H9 (cell line): ENCODE data around the gene CCDC18. TPM values are rescaled to one million over a fixed set of nuclear protein-coding genes. Genes with fewer than 3 reads are reported as not detected.

Experiments
- DNase-seq: peaks from one replicate; pipeline ENCODE4 v3.0.0-alpha.2; 2017
- H2AFZ ChIP-seq: one replicate; pipeline ENCODE4 v1.6.1; 2013; ENCODE audit warnings: mild to moderate bottlenecking, low read length, control low read depth, moderate library complexity
- H2AK5ac ChIP-seq: 2 replicates; pipeline ENCODE4 v1.6.1; 2013; ENCODE audit warnings: low read length, control low read depth, mixed read lengths; ENCODE audit not compliant: insufficient read length
- H2BK120ac ChIP-seq: one replicate; pipeline ENCODE4 v1.6.1; 2013; ENCODE audit warnings: low read depth, mild to moderate bottlenecking, low read length, control low read depth, inconsistent platforms; ENCODE audit not compliant: poor library complexity, severe bottlenecking
- H2BK12ac ChIP-seq: 2 replicates; pipeline ENCODE4 v1.6.1; 2013; ENCODE audit warnings: low read length, control low read depth, mixed read lengths, low read depth; ENCODE audit not compliant: insufficient read length
- H2BK15ac ChIP-seq: 2 replicates; pipeline ENCODE4 v1.6.1; 2013; ENCODE audit warnings: low read depth, low read length, control low read depth
- H2BK20ac ChIP-seq: one replicate; pipeline ENCODE4 v1.6.1; 2013; ENCODE audit warnings: low read depth, mild to moderate bottlenecking, low read length, control low read depth, inconsistent platforms; ENCODE audit not compliant: poor library complexity, severe bottlenecking
- H2BK5ac ChIP-seq: 2 replicates; pipeline ENCODE4 v1.6.1; 2013; ENCODE audit warnings: low read length, control low read depth, mixed read lengths; ENCODE audit not compliant: insufficient read length
- H3K14ac ChIP-seq: 2 replicates; pipeline ENCODE4 v1.6.1; 2013; ENCODE audit warnings: low read length, control low read depth; ENCODE audit not compliant: insufficient read depth
- H3K18ac ChIP-seq: 2 replicates; pipeline ENCODE4 v1.6.1; 2013; ENCODE audit warnings: low read depth, mild to moderate bottlenecking, mixed read lengths, low read length, control low read depth; ENCODE audit not compliant: insufficient read length
- H3K23ac ChIP-seq: 2 replicates; pipeline ENCODE4 v1.6.1; 2013; ENCODE audit warnings: low read length, control low read depth, mixed read lengths, low read depth; ENCODE audit not compliant: insufficient read length
- H3K23me2 ChIP-seq: 2 replicates; pipeline ENCODE4 v1.6.1; 2013; ENCODE audit warnings: low read depth, mild to moderate bottlenecking, mixed read lengths, low read length, control low read depth; ENCODE audit not compliant: insufficient read length, poor library complexity, severe bottlenecking
- H3K27ac ChIP-seq: 2 replicates; pipeline ENCODE4 v1.5.1; 2013; ENCODE audit warnings: low read length, control low read depth, mixed read lengths, low read depth; ENCODE audit not compliant: insufficient read length
- H3K27me3 ChIP-seq: 2 replicates; pipeline ENCODE4 v1.6.1; 2013; ENCODE audit warnings: low read length, control low read depth, inconsistent platforms; ENCODE audit not compliant: insufficient read depth
- H3K4ac ChIP-seq: 2 replicates; pipeline ENCODE4 v1.6.1; 2013; ENCODE audit warnings: low read depth, mild to moderate bottlenecking, control low read depth, inconsistent platforms, low read length, moderate library complexity
- H3K4me1 ChIP-seq: 2 replicates; pipeline ENCODE4 v1.6.1; 2013; ENCODE audit warnings: low read length, control low read depth, inconsistent platforms; ENCODE audit not compliant: insufficient read depth
- H3K4me2 ChIP-seq: 2 replicates; pipeline ENCODE4 v1.6.1; 2013; ENCODE audit warnings: low read length, control low read depth, mixed read lengths; ENCODE audit not compliant: insufficient read length, insufficient read depth
- H3K56ac ChIP-seq: 2 replicates; pipeline ENCODE4 v1.6.1; 2013; ENCODE audit warnings: low read depth, mild to moderate bottlenecking, mixed read lengths, low read length, control low read depth; ENCODE audit not compliant: insufficient read length
- H3K79me1 ChIP-seq: 2 replicates; pipeline ENCODE4 v1.6.1; 2013; ENCODE audit warnings: low read depth, mild to moderate bottlenecking, moderate library complexity, low read length, control low read depth, inconsistent platforms; ENCODE audit not compliant: insufficient read depth, poor library complexity, severe bottlenecking
- H3K79me2 ChIP-seq: 2 replicates; pipeline ENCODE4 v1.6.1; 2013; ENCODE audit warnings: low read length, control low read depth, inconsistent platforms; ENCODE audit not compliant: insufficient read depth
- H3K9ac ChIP-seq: 2 replicates; pipeline ENCODE4 v1.6.1; 2013; ENCODE audit warnings: low read length, control low read depth, mixed read lengths; ENCODE audit not compliant: insufficient read length; ENCODE audit errors: extremely low read depth
- H3K9me3 ChIP-seq: one replicate; pipeline ENCODE4 v1.6.1; 2013; ENCODE audit warnings: low read depth, low read length, inconsistent platforms; ENCODE audit not compliant: control insufficient read depth
- H3T11ph ChIP-seq: one replicate; pipeline ENCODE4 v1.6.1; 2013; ENCODE audit warnings: mild to moderate bottlenecking, low read length, control low read depth, inconsistent platforms
- H4K20me1 ChIP-seq: one replicate; pipeline ENCODE4 v1.6.1; 2013; ENCODE audit not compliant: control insufficient read depth, insufficient read length, insufficient read depth
- H4K5ac ChIP-seq: 2 replicates; pipeline ENCODE4 v1.6.1; 2013; ENCODE audit warnings: low read depth, mild to moderate bottlenecking, mixed read lengths, low read length, control low read depth; ENCODE audit not compliant: insufficient read length
- H4K8ac ChIP-seq: replicated peaks from 2 replicates; pipeline ENCODE4 v1.6.1; 2013; ENCODE audit warnings: low read length, control low read depth, mixed read lengths, low read depth; ENCODE audit not compliant: insufficient read length
- H4K91ac ChIP-seq: 2 replicates; pipeline ENCODE4 v1.6.1; 2013; ENCODE audit warnings: low read depth, mild to moderate bottlenecking, moderate library complexity, mixed read lengths, low read length, control low read depth; ENCODE audit not compliant: insufficient read length
- H3K27ac Mint-ChIP-seq, 3 experiments: 2 replicates in 2 of 3; 3 replicates in 1 of 3; pipeline ENCODE4 v1.8.0; 2020 to 2021; ENCODE audit warnings: mixed read lengths in 3 of 3, mild to moderate bottlenecking in 1 of 3, moderate library complexity in 1 of 3
- H3K27me3 Mint-ChIP-seq: 2 replicates; pipeline ENCODE4 v1.8.0; 2021; ENCODE audit warnings: low read depth, mild to moderate bottlenecking, moderate library complexity, mixed read lengths
- H3K36me3 Mint-ChIP-seq, 3 experiments: 2 replicates in 2 of 3; 3 replicates in 1 of 3; pipeline ENCODE4 v1.8.0; 2020 to 2021; ENCODE audit warnings: low read depth in 3 of 3, mixed read lengths in 3 of 3; ENCODE audit not compliant: insufficient read depth in 1 of 3
- H3K4me1 Mint-ChIP-seq, 2 experiments: 2 replicates each; pipeline ENCODE4 v1.8.0; 2020; ENCODE audit warnings: mixed read lengths in 2 of 2
- H3K4me3 Mint-ChIP-seq, 2 experiments: 2 replicates in 1 of 2; 3 replicates in 1 of 2; pipeline ENCODE4 v1.8.0; 2020 to 2021; ENCODE audit warnings: mild to moderate bottlenecking in 2 of 2, mixed read lengths in 2 of 2, moderate library complexity in 1 of 2
- H3K9me3 Mint-ChIP-seq, 2 experiments: 2 replicates in 1 of 2; 3 replicates in 1 of 2; pipeline ENCODE4 v1.8.0; 2020; ENCODE audit warnings: mild to moderate bottlenecking in 2 of 2, mixed read lengths in 2 of 2, moderate library complexity in 1 of 2
- WGBS: extraction: QIAGEN DNeasy Blood & Tissue Kit; methylation state at CpG from one replicate; pipeline ENCODE4 v1.1.7; 2013; ENCODE audit warnings: missing lambda C conversion rate, low lambda C conversion rate, mixed read lengths; ENCODE audit not compliant: insufficient read length; ENCODE audit errors: extremely low coverage; 5-methylcytosine and 5-hydroxymethylcytosine counted together
- total RNA-seq: library from RNA; stranded (reverse); gene quantifications from 2 replicates; pipeline ENCODE4 v1.2.1, GENCODE V29; 2021
- TF ChIP-seq, protein P1 (sequence below): fragments of 200-600 bp; sonication (generic); conservative IDR thresholded peaks from 3 replicates; pipeline ENCODE4 v1.8.0; 2021; ENCODE audit warnings: antibody characterized with exemption, mild to moderate bottlenecking

CCDC18 gene
- total RNA-seq, 1 experiment from 2014 or later, result 19.5 TPM

DNA sequence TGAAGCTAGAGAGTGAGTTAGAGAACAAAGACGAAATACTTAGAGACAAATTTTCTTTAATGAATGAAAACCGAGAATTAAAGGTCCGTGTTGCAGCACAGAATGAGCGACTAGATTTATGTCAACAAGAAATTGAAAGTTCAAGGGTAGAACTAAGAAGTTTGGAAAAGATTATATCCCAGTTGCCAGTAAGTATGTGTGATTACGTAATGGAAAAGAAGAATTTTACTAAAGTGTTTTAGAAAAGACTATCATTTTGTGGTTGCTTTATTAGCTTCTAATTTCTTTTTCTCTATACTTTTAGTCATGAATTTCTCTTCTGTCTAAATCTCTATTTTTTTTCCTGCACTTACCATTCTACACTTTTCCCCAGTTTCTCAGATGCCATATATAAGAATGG is 26.7 kb downstream of the CCDC18 start:
- Mint-ChIP-seq H3K36me3 (peaks cover 11 to 44% (median 39%) of the 10 kb centered on the region in 3 experiments), H3K9me3 (no peaks in the 10 kb centered on the region), H3K4me1 (no peaks in the 10 kb centered on the region), H3K27me3 (no peaks in the 10 kb centered on the region), H3K27ac (no peak overlapping the region), H3K4me3 (no peak overlapping the region)
- H3K56ac ChIP-seq, result no peak overlapping the region
- no peak for DNase-seq
- H3K4me2 ChIP-seq, result no peak overlapping the region
- no peaks in the 10 kb centered on the region for H4K20me1 ChIP-seq
- H2BK20ac ChIP-seq, result no peak overlapping the region
- H3K27ac ChIP-seq, result no peak overlapping the region
- H3K9me3 ChIP-seq, result no peaks in the 10 kb centered on the region
- H3K4me1 ChIP-seq, result no peaks in the 10 kb centered on the region
- no peak overlapping the region for H2BK15ac ChIP-seq
- no CpG with 5 or more reads among the region's 5 CpGs for WGBS
- H4K8ac ChIP-seq, result no peak overlapping the region
- H3K9ac ChIP-seq, result no peak overlapping the region
- H2BK120ac ChIP-seq, result no peak overlapping the region
- H4K5ac ChIP-seq, result no peak overlapping the region
- H3K23ac ChIP-seq, result no peak overlapping the region
- no peak overlapping the region for H2BK5ac ChIP-seq
- H3K23me2 ChIP-seq, result no peaks in the 10 kb centered on the region
- no peaks in the 10 kb centered on the region for H3K79me1 ChIP-seq
- H3K4ac ChIP-seq, result no peak overlapping the region
- H3K27me3 ChIP-seq, result no peaks in the 10 kb centered on the region
- no peak overlapping the region for H2BK12ac ChIP-seq
- no peaks in the 10 kb centered on the region for H3K79me2 ChIP-seq
- TF ChIP-seq, protein P1, sequence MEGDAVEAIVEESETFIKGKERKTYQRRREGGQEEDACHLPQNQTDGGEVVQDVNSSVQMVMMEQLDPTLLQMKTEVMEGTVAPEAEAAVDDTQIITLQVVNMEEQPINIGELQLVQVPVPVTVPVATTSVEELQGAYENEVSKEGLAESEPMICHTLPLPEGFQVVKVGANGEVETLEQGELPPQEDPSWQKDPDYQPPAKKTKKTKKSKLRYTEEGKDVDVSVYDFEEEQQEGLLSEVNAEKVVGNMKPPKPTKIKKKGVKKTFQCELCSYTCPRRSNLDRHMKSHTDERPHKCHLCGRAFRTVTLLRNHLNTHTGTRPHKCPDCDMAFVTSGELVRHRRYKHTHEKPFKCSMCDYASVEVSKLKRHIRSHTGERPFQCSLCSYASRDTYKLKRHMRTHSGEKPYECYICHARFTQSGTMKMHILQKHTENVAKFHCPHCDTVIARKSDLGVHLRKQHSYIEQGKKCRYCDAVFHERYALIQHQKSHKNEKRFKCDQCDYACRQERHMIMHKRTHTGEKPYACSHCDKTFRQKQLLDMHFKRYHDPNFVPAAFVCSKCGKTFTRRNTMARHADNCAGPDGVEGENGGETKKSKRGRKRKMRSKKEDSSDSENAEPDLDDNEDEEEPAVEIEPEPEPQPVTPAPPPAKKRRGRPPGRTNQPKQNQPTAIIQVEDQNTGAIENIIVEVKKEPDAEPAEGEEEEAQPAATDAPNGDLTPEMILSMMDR, result no peak
- H3K18ac ChIP-seq, result no peak overlapping the region
- H2AFZ ChIP-seq, result no peak overlapping the region
- no peak overlapping the region for H2AK5ac ChIP-seq
- no peak overlapping the region for H3K14ac ChIP-seq
- no peak overlapping the region for H3T11ph ChIP-seq
- no peak overlapping the region for H4K91ac ChIP-seq
